KOPT-K1 (cell line): ENCODE results near the gene ASIC3.

Experiments
- H3K27ac ChIP-seq: fragments of 200-600 bp; sonication (generic); 2 replicates; pipeline ENCODE4 v1.5.1; 2016; ENCODE audit warnings: antibody characterized with exemption, mild to moderate bottlenecking, low read depth, low read length; ENCODE audit not compliant: poor library complexity, severe bottlenecking
- H3K36me3 ChIP-seq: fragments of 200-600 bp; sonication (generic); 2 replicates; pipeline ENCODE4 v1.5.1; 2017; ENCODE audit warnings: antibody characterized with exemption, mild to moderate bottlenecking, low read length, moderate library complexity; ENCODE audit not compliant: insufficient read depth
- H3K9me3 ChIP-seq: fragments of 200-600 bp; sonication (generic); 2 replicates; pipeline ENCODE4 v1.5.1; 2017; ENCODE audit warnings: antibody characterized with exemption, low read length, mild to moderate bottlenecking; ENCODE audit not compliant: insufficient read depth, poor library complexity, severe bottlenecking

ASIC3 gene

DNA sequence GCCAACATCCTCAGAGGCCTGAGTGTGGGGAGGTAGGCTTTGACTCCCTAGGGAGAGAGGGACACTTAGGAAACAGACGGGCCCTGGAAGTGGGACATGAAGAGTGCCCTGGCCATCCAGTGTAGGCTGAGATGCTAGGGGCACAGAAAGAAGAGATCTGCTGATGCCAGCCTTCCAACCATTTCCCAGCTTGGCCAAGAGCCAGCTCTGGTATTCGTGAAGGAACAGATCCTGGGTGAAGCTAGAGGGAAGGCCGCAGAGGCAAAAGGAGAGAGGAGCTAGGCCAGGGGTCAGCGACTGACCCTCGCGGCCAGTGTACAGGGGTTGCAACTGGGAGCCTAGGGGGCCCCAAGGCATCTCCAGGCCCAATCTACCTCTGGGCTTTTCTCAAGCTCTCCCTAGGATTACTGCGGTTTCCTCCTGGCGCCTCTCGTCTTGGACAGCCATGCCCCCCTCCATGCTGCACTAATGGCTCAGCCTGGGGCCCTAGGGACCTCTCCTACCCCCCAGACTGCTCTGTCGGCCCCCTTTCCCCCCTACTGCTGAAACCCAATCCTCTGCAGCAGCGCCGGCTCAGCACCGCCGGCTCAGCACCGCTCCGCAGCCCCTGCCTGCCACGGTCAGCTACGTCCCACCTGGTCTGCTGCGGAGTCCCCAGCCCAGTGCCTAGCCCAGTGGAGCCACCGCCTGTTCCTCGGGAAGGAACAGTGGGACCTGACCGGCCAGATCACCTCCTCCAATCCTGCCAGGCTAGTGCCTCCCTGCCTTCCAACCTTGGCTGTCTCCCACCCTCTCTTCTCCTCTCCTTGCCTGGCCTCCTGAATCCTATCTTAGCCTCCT, at the start of gene ASIC3:
TSS of gene ASIC3 (plus strand) at position 556 of the 840 bp plus-strand sequence. CDS start 355 bp downstream, outside the sequence.
- H3K36me3 ChIP-seq = peaks cover 24% of the 10 kb centered on the region
- H3K27ac ChIP-seq = no peak within 1 kb of the TSS
- no peaks in the 10 kb centered on the region for H3K9me3 ChIP-seq

DNA sequence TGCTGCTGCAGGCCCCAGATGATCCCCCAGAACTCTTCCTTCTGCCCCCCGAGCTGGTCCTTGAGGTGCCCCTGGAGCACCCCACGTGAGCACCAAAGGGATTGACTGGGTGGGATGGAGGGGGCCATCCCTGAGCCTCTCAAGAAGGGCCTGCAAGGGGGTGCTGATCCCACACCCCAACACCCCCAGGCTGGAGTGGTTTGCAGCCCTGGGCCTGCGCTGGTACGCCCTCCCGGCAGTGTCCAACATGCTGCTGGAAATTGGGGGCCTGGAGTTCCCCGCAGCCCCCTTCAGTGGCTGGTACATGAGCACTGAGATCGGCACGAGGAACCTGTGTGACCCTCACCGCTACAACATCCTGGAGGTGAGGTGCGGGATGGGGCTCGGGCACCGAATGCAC, 49.3 kb upstream of the ASIC3 start:
- H3K36me3 ChIP-seq = no peaks in the 10 kb centered on the region
- no peak overlapping the region for H3K27ac ChIP-seq
- H3K9me3 ChIP-seq = no peaks in the 10 kb centered on the region

DNA sequence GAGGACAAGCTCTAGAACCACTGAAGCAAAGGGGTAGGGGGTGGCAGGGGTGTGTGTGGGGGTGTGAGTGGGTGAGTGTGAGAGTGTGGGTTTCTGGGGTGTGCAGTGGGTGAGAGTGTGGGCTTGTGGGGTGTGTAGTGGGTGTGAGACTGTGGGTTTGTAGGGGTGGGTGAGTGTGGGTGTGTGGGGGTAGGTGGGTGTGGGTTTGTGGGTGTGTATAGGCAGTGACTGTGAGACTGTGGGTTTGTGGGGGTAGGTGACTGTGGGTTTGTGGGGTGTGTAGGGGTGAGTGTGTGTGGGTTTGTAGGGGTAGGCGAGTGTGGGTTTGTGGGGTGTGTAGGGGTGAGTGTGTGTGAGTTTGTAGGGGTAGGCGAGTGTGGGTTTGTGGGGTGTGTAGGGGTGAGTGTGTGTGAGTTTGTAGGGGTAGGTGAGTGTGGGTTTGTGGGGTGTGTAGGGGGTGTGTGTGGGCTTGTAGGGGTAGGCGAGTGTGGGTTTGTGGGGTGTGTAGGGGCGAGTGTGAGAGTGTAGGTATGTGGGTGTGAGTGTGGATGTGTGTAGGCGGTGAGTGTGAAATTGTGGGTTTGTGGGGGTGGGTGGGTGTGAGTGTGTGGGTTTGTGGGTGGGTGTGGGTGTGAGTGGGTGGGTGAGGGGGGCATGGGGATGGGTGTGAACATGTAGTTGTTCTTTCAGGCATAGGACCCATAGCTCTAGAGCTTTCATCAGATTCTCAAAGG, 48.7 kb upstream of the ASIC3 start:
- Histone ChIP-seq H3K27ac (no peak overlapping the region), H3K36me3 (no peaks in the 10 kb centered on the region), H3K9me3 (no peaks in the 10 kb centered on the region)

DNA sequence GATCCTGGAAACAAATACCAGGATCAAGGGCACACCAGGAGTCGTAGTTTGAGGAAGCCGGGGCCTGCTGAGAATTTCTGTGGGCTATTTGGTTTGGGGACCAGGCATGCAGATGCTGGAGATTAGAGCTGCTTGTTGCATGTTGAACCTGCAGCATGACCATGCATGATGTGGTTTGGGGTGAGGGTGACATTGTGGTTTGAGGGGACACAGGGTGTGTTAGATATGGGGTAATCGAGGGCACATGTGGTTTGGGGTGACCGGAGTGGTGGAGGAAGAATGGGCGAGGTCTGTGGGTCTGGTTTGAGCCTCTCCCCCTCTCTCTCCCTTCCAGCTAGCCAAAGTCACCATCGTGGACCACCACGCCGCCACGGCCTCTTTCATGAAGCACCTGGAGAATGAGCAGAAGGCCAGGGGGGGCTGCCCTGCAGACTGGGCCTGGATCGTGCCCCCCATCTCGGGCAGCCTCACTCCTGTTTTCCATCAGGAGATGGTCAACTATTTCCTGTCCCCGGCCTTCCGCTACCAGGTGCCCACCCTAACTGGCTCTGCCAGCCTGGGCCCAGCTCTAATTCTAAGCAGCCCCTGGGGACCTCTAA, 47.3 kb upstream of the ASIC3 start:
- Histone ChIP-seq H3K9me3 (no peaks in the 10 kb centered on the region), H3K36me3 (no peaks in the 10 kb centered on the region), H3K27ac (no peak overlapping the region)

DNA sequence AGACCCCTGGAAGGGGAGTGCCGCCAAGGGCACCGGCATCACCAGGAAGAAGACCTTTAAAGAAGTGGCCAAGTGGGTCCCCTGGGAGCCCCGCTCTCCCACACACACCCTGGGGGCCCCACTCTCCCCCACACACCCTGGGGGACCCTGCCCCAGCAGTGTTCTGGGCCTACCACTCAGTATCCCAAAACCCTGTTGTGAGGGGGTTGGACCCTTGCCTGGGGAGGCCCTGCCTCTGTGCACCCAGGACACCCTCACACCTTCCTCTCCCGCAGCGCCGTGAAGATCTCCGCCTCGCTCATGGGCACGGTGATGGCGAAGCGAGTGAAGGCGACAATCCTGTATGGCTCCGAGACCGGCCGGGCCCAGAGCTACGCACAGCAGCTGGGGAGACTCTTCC, 46.8 kb upstream of the ASIC3 start:
- Histone ChIP-seq H3K9me3 (no peaks in the 10 kb centered on the region), H3K27ac (no peak overlapping the region), H3K36me3 (no peaks in the 10 kb centered on the region)

DNA sequence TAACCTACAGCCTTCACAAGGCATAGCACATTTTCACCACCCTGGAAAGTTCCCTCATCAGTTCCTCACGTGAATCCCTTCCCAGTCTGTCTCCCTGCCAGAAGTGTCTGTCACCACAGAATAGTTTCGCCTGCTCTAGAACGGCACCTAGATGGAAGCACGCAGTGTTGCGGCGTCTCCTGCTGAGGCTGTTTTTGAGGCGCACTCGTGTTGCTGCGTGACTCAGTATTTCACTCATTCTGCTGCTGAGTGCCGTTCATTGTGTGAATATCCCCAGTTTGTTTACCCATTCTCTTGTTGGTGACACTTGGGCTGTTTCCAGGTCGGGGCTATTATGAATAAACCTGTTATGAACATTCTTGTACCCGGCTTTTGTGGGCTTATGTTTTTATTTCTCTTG, 44.8 kb upstream of the ASIC3 start:
- no peak overlapping the region for H3K27ac ChIP-seq
- no peaks in the 10 kb centered on the region for H3K36me3 ChIP-seq
- H3K9me3 ChIP-seq = no peaks in the 10 kb centered on the region

DNA sequence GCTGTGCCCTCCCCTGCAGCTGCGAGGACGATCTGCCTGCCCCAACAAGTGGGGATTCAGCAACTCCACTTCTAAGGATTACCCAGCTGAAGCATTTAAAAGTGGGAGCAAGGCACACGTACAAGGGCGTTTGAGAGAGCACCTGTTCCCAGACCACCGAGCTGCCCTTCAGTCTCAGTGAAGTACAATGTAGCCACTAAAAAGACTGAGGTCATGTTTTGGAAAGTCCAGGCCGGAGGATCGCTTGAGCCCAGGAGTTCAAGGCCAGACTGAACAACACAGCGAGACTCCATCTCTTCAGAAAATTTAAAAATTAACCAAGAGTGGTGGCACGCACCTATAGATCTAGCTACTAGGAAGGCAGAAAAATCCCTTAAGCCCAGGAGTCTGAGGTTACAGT, 42.8 kb upstream of the ASIC3 start:
- H3K27ac ChIP-seq = no peak overlapping the region
- no peaks in the 10 kb centered on the region for H3K36me3 ChIP-seq
- H3K9me3 ChIP-seq = no peaks in the 10 kb centered on the region

DNA sequence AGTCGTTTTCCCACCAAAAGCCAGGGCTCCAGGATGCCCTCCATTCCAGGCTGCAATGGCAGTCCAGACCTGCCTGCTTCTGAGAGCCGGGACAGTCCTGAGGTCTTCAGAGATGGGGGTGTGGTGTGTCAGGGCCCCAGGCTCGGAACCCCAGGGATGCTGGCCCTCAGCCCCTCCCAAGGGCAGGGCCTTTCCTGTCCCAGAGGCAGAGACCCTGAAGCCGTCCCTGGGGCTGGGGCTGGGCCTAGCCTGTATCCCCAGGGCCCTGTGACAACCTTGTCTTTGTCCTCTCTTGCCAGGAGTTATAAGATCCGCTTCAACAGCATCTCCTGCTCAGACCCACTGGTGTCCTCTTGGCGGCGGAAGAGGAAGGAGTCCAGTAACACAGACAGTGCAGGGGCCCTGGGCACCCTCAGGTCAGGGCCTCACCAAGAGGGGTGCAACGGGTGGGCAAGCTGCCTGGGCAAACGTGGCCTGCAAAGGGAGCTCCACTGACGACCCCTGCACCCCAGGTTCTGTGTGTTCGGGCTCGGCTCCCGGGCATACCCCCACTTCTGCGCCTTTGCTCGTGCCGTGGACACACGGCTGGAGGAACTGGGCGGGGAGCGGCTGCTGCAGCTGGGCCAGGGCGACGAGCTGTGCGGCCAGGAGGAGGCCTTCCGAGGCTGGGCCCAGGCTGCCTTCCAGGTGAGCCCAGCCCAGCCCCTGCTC, 41.6 kb upstream of the ASIC3 start:
- H3K36me3 ChIP-seq = no peaks in the 10 kb centered on the region
- H3K27ac ChIP-seq = no peak overlapping the region
- H3K9me3 ChIP-seq = no peaks in the 10 kb centered on the region

DNA sequence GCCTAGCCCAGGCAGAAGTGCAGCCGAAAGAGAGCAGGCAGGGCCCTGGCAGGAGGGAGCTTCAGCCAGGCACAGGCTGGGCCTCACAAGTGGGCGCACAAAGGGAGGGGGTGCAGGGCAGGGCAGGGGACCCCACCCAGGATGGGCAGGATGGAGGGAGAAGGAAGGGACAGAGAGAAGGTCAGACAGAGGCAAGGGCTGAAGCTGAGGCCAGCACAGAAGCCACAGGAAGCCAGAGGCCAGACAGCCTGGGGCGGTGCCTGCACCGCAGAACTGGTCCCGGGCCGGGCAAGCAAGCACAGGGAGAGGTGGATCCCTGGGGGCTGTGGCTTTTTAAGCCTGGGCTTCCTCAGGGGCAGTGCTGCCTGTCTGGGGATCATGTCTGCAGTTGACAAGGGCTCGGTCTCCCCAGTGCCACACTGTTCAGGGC, 40.8 kb upstream of the ASIC3 start:
- Histone ChIP-seq H3K9me3 (no peaks in the 10 kb centered on the region), H3K36me3 (no peaks in the 10 kb centered on the region), H3K27ac (peak overlapping the region; percentile 67)

DNA sequence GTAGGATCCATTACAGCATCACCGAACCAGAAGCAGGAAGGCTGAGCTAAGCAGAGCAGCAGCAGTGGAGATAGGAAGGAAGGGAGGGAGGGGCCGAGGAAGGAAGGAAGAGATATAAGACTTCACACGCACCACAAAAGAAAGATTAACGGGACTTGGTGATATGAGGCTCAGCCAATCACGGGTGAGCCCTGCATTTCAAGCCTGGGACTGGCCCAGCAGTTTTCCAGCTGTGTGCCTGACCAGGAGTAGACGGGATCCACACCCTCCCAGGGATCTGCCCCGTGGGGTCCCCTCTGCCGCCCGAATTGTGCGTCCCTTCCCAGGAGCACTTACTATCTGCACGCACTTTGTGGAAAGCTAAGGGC, 40.2 kb upstream of the ASIC3 start:
- Histone ChIP-seq H3K9me3 (no peaks in the 10 kb centered on the region), H3K27ac (peak overlapping the region; percentile 67), H3K36me3 (no peaks in the 10 kb centered on the region)

DNA sequence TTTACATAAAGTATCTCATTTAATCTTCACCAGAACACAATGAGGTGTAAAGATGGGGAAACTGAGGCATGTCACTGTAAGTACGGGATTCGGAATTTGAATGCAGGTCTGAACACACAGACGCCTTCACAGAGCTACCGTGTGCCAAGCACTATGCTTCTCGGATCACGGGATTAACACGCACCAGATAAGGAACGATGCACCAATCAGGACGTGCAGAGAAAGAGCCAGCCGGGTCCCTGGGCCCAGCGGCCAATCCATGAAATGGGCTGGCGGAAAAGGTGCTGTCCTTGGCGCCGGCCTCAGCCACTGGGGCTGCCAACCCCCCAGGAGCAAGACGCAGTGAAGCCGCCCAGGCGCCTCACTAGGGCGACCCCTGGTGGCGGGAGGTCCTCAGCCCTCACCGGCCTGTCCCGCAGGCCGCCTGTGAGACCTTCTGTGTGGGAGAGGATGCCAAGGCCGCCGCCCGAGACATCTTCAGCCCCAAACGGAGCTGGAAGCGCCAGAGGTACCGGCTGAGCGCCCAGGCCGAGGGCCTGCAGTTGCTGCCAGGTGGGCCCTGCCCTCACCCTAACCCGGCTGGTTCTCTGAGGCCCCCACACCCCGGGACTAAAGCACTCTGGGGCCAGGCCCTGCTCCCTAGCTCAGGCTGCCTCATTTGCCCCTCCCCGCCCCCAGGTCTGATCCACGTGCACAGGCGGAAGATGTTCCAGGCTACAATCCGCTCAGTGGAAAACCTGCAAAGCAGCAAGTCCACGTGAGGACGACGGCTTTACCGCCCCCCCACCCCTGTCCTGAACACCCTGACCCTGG, 39.6 kb upstream of the ASIC3 start:
- Histone ChIP-seq H3K9me3 (no peaks in the 10 kb centered on the region), H3K27ac (peak overlapping the region; percentile 67), H3K36me3 (no peaks in the 10 kb centered on the region)

DNA sequence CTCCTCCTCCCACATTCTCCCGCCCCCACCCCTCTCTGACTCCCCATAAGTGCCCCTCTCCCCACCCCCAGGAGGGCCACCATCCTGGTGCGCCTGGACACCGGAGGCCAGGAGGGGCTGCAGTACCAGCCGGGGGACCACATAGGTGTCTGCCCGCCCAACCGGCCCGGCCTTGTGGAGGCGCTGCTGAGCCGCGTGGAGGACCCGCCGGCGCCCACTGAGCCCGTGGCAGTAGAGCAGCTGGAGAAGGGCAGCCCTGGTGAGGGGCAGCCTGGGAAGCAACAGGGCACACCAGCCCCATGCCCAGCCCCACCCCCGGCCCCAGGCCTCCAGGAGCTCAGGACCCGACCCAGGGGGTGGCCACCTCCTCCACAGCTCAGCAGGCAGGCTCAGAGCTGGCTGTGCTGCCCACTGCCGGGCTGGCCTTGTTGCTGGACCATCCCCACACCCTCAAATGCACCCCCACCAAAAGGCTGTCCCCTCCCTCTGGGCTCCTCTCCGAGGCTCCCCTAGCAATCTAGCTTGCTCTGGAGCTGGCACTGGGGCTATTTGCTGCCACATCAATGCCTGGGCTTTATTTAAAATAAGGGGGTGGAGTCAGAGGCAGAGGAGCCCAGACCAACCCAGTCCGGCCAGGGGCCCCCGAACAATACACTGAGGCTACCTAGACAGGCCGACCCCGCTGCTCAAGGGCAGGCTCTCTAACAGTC, 38.8 kb upstream of the ASIC3 start:
- Histone ChIP-seq H3K36me3 (no peaks in the 10 kb centered on the region), H3K9me3 (no peaks in the 10 kb centered on the region), H3K27ac (peak overlapping the region; percentile 67)

DNA sequence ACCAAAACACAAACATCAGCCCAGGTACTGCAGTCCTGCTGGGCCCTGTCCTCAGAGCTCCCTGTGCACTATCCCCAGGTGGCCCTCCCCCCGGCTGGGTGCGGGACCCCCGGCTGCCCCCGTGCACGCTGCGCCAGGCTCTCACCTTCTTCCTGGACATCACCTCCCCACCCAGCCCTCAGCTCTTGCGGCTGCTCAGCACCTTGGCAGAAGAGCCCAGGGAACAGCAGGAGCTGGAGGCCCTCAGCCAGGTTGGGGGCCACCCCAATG, 38.4 kb upstream of the ASIC3 start:
- Histone ChIP-seq H3K9me3 (no peaks in the 10 kb centered on the region), H3K36me3 (no peaks in the 10 kb centered on the region), H3K27ac (no peak overlapping the region)
